Peyer's patch (tissue), 4 donors: Measurements from ENCODE around the gene SNX21.

Source experiments
- CTCF ChIP-seq, 6 experiments: fragments of 450-650 bp in 4 of 6; fragments of 200-600 bp in 2 of 6; sonication (generic) in 1 of 6; IDR thresholded peaks; one replicate each; pipeline ENCODE4 v1.5.1; 2017 to 2019; ENCODE audit warnings: antibody characterized with exemption in 6 of 6, mild to moderate bottlenecking in 3 of 6, moderate library complexity in 1 of 6
- POLR2A ChIP-seq, 2 donors: fragments of 450-650 bp; IDR thresholded peaks; one replicate each; pipeline ENCODE4 v1.5.1; 2017; ENCODE audit warnings: antibody characterized with exemption in 2 of 2, mild to moderate bottlenecking in 2 of 2, moderate library complexity in 2 of 2

DNA sequence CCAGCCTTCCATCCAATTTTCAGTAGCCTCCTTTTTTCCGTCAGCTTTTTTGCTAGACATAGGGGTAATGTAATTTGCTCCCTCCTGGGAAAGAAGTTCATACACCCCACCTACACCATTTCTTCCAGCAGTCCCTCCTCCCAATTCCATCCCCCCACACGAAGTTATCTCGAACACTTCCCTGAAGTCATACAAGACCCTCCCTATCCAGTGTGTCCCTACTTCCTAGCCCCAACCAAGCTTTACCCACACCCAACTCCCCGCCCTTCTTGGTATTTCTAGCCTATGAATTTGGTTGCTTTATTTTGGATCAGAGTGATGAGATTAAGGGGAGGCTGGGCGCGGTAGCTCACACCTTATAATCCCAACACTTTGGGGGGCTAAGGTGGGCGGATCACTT is 20.1 kb upstream of the SNX21 start:
- TF ChIP-seq CTCF (IDR thresholded peaks at IDR 0.05): no peak
- no peak for TF ChIP-seq POLR2A (IDR thresholded peaks at IDR 0.05)
